Kidney capillary endothelial cell (primary cell): ENCODE data around the gene ABR.
A peak's percentile ranks its signal among the peaks of the same experiment; 100 is the strongest.
"Not testable (repeated sequence)": the region's sequence is repeated elsewhere in the genome, so short reads cannot be mapped to it uniquely, and the experiment has no call there.

Experiments
- DNase-seq: peaks from one replicate; pipeline ENCODE4 v3.0.0-alpha.2; 2018; ENCODE audit warnings: low spot score

Gene ABR

DNA sequence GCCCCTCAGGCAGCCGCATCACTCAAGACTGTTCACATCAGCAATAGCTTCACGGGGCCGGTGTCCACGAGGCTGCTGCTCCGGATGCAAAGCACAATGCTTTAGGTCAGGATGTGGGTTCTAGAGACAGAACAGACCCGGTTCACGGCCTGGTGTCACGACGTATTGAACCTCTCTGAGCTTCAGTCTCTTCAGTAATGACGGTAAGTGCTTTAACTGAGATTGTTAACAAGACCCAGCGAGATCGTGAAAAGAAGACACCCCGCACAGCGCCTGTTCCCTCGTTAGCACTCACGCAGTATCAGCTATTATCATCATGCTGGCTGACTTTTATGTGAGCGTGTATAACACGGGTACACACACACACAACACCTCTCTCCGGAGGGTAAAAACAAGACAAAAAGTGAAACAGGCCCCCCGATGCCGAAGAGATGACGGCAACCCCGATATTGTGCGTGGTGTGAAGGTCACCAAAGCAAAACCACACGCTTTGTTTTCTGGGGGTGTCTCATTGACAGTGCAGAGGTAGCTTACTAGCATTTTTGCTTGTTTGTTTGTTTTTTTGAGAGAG is 21.4 kb upstream of the ABR start:
- DNase-seq, result no peak

DNA sequence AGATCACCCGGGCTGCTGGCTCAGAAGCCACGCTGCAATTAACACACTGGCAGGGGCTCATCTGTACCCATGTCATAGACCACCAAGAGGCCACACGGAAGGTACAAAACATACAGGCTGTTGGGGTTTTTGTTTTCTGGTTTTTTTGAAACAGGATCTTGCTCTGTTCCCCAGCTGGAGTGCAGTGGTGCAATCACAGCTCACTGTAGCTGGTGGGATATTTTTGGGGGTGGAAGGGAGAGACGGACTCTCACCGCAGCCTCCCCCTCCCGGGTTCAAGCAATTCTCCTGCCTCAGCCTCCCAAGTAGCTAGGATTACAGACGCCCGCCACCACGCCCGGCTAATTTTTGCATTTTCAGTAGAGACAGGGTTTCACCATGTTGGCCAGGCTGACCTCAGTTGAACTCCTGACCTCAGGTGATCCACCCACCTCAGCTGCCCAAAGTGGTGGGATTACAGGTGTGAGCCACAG is 19.5 kb upstream of the ABR start:
- DNase-seq, result not testable (repeated sequence)

DNA sequence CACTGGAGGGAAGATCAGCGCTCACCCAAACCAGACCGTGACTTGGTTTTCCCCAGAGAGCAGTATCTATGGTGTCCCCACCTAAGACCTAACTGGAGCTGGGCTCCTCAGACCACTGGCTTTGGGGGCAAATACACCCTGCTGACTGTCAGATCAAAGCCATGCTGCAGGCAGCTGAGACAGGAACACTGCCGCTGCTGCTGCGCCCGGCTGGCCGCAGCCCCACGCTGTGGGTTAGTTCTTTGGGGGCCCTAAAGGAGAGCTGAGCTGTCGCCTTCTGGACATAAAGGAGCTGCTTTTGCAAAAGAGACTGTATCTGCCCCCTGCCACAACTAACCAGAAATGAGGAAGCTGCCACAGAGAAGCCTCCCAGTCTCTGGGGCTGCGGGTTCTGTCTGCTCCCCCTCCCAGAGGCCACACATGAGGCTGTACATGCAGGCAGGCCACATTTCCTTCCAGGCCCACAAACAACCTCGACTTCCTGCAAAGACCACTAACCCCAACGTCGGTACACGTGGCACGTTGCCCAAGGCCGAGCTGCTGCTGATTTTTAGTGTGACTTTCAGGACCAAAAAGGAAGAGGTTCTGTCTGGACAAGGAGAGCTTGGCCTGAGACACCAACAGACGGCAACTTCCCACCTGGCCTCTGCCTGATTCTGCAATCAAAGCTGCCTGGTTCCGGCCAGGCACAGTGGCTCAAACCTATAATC is 18.2 kb upstream of the ABR start:
- DNase-seq, result no peak

DNA sequence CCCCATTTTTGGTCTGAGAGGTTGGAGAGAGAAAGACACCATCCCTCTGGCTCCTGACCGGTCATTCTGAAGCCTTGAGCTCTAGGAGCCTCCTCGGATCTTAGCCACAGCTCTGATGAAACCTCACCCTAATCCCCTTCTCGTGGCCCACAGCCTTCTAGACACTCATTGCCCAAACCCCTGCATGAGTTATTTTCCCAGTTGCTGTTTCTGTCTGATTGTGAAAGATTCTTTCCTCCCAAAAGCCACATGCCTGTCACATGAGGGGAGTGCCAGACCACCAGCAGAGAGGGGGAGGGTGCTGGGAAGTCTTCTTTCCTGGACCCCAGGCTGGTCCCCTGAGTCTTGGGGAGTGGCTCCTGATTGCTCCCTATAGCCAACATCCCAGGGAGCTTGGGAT is 17.6 kb upstream of the ABR start:
- DNase-seq, result no peak

DNA sequence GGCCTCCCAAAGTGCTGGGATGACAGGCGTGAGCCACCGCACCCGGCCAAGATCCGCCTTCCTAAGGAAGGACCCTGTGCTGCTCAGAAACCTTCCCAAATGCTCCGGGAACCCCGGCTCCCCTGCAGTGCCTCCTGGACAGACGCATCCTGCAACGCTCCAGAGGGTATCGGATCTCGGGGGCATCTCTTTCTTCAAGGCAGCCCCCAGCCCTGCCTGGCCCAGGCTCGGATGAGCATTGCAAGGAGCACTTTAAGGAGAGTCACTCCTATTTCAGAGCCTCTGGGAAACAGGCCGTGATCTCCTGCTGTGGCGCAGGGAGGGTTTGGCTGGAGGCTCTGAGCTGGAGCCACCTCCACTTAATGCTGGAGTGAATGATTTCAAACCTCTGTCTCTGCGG is 17.2 kb upstream of the ABR start:
- DNase-seq, result no peak

DNA sequence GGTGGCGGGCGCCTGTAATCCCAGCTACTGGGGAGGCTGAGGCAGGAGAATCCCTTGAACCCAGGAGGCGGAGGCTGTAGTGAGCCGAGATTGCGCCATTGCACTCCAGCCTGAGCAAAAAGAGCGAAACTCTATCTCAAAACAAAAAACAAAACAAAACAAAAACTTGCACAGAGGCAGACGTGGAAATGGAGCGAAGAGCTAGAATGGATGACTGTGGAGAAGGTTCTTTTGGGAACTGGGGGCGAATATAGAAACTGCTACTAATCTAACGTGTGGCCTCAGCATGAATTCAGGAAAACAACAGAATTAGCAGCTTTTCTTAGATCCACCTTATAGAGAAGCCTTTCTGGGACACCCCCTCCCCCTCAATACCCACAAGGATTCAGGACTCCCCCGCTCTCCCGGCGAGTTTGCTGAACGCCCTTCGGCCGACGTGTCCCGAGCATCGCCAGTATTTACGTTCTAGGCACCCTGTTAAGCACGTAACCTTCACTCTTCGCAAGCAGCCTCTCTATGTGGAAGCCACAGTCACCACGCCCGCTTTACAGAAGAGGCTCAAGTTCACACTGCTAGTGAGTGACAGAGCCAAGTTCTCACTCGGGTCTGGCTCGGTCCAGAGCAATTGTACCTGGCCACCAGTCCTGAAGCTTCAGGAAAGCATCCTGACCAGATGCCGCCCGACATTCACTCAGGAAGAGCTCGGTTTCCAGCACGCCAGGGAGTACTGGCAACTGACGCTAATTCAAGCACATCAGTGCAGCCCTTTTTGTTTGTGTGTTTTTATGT is 13.3 kb upstream of the ABR start:
- no peak for DNase-seq

DNA sequence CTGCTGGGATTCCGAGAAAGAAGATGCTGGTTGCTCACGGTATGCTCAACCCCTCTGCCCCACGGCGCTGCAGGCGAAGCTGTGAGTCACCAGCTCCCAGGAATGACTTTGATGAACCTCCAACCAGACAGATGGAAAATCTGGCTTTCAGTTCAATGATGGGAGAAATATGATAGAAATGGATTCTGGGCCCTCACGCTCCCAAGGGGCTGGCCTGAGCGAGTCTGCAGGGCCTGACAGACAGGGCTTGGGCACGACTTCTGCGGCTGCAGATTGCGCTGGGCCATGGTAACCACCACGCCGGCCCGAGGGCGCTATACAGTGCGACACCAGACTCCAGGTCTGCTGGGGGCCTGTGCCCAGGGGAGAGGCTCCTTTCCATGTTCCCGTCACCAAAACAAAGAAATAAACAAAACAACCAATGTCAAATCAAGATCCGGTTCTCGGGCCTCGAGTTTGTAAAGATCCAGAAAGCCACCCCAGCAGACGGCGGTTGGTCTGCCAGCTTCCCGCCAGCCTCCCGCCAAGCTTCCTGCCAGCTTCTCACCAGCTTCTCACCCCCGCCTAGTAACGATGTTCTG is 11.1 kb upstream of the ABR start:
- DNase-seq, result no peak

DNA sequence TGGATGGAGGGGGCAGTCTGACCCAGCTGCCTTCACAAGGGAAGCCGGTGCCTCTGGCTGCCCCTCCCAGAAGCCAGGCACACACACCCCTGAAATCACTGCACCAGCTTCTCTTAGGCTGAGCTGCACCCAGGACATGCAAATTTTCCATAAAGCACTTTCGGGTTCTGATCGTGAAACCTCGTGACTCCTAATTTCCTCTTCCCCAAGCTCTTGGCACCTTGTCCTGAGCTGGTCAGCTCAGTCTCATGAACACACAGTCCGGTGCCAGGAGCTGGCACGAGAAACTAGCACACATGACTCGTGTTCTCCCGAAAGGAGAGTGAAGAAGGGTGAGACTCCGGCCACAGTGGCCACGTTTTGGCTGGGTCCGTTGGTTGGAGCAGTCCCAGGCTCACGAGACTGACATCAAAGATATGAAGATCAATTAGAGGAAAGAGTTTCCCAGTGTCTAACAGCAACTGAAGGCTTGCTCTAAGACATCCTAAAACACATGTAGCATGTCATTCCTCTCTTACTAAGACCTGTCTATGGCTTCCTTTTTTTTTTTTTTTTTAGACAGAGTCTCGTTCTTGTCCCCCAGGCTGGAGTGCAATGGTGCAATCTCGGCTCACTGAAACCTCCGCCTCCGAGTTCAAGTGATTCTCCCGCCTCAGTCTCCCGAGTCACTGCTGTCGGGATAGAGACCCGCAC is 9.2 kb upstream of the ABR start:
- no peak for DNase-seq

DNA sequence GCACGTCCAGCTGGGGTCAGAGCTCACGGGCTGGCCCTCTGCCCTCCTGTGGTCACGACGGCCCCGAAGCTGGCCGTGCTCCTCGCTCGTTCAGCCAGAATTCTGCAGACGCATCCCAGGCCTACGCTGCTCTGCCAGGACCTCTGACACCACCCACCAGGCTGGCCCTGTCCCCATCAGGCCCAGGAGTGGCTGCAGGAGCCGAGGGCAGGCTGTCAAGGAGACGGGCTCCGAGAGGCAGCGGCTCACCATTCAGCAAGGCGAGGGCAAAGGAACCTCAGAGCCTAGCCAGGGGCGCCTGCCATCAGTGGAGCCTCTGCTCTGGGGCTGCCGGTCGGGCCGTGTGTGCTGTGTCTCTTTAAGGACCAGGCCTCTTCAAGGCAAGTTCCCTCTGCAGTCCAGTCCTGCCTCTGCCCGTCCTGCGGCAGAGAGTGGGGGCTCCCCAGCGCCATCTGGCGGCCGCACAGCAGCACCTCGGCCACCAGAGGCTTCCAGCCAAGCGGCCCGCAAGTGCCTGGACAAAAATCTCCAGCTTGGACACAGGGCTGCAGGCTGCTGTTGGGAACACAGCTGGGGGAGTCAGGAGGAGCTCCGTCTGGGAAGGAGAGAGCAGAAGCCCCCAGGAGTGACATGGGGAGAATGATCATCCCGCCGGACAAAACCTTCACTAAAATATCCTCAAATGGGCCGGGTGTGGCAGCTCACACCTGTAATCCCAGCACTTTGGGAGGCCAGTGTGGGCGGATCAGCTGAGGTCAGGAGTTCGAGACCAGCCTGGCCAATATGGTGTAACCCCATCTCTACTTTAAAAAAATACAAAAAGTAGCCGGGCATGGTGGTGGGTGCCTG is 7.4 kb upstream of the ABR start:
- DNase-seq, result peak; percentile 83

DNA sequence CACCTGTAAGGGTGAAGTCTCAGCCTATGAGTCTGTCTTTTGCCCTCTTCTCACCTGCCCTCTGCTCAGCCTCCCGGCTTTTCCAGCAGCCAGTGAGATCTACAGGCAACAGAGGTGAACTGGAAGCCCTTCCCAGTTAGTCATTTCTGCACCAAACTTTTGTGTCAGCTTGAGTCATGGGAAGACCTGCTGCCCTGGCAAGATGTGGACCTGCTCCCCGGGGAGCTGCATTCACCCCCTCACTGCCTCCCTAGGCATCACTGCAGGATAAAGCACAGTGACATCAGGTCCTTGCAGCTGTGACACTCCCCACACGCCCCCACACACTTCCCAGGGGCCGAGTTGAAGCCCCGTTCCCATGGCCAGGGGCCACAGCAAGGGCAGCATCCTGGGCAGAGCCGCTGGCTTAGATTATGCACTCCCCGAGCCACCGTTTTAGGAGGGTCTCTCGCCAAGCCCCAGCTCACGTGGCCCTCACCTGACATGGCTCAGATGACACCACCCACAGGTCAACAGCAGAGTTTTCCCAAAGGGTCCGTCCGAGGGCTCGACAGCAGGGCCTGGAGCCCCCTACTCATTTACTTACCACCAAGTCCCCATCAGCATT is 6.5 kb upstream of the ABR start:
- DNase-seq, result peak; percentile 42

DNA sequence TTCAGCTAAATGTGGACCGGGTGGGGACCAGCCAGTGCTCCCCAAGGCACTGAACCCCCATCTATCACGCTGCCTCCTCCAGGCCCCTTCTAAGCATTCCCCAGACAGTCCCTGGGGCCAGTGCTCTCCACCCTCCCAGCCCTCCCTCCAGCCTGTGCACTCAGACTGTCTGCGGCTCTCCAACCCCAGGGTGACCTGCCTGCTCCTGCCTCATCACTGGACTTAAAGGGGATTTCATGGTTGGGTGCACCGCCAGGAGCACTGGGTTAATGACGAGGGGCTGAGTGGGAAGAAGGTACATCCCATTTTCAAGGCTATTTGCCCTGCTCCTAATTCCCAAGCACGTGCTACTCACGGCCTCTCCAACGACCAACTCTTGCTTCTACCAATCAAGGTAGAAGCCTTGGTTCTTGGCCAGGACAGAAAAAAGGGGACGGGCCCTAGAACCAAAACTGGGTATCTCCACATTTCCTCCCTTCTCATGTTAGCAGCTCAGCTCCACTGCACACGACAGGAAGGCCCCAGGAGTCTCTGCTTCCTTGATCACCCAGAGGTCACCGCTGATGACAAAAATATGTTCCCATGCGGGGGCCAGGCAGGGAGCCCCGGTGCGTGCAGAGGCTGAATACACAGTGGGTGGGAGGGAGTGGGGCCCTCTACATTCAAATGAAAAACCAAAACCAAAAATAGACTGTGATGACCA is 3.5 kb upstream of the ABR start:
- no peak for DNase-seq

DNA sequence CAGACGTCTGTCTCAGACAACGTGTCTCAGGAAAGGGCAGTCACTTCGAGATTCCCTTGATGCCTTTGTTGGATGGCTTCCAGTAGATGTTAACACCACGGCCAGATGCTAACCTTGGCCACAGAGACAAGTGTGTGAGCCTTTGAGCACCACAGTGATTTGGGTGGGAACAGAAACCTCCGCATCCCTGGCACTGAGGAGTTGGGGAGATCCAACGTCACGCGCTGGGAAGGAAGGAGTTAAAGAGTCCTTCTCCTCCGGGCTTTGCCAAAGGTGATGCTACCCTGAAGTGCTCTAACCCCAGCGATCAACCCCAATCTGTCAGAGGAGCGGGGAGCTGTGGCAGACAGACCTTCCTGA is 3.0 kb upstream of the ABR start:
- DNase-seq, result no peak

DNA sequence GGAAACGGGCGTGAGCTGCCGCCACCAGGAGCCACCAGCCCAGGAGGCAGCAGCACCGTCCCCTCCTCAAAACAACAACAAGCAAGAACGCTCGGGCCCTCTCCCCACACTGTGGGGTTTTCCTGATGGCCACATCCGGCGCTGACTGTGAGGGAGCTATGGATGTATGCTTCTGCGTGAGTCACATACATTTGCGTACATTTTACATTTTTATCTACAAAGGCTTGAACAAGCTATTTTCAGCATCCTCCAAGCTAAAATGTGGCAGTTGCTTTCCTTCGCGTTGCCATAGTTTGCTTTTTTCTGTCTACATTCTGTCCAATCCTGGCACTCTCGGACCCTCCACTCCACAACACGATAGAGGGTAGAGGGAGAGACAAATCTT is 2.0 kb upstream of the ABR start:
- no peak for DNase-seq

DNA sequence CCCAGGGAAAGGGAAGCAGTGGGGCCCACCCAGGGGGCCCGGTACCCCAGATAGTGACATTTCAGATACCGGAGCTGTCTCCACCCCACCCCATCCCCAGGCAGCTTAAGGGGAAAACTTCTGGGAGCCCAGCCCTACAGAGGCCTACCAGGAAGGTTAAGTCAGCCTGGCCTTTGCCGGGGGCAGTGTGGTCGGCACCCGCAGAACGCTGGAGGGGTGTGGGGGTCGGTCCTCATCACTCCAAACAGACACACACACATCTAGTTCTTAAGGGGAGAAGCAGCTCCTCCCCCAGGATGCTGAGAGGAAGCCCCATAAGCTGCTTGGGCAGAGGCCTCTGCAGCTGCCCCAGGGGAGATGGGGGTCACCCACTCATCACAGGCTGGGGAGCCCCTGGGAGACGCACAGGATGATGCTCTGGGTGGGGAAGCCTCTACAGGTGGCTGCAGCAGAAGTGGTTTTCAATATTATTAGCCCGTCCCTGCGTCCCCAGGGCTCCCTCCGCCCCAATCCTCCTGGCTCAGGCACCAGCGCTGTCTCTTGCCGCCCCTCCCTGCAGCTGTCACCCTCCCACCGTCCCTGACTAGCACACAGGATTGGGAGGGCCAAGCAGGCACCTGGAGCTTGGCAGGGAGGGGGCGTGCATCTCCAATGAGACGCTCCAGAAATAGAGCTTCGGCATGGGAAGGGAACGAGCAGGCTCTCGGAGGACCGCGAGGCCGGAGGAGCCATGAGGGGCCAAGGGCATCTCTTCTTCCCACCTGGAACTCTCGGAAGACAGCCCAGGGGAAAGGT is 1.4 kb upstream of the ABR start:
- DNase-seq, result no peak

DNA sequence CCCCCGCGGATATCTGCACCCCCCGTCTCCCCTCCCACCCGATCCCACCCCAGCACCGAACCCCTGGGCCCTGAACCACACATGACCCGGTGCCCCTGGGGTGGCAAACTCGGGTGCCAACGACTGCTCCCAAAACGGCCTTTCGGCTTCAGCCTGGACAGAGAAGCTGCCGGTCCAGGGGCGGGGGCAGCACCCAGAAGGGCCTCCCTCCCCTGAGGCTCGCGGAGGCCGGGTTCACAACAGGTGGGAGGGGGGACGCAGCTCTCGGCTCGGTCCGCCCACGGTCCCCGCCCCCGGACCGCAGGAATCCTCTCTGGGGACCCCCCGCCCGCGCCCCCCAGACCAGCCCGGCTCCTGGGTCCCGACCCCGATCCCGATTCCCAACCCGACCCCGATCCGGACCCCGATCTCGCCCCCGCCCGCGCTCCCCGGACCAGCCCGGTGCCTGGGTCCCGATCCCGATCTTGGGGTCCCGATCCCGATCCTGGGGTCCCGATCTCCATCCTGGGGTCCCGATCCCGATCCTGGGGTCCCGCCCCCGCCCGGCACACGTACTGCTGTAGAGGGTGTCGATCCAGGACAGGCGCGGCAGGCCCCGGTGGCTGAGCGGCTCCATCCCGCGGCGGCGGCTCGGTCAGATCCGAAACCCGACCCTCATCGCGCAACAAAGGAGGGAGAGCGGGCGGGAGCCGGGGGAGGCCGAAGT is 516 bp downstream of the ABR start:
- DNase-seq, result no peak

DNA sequence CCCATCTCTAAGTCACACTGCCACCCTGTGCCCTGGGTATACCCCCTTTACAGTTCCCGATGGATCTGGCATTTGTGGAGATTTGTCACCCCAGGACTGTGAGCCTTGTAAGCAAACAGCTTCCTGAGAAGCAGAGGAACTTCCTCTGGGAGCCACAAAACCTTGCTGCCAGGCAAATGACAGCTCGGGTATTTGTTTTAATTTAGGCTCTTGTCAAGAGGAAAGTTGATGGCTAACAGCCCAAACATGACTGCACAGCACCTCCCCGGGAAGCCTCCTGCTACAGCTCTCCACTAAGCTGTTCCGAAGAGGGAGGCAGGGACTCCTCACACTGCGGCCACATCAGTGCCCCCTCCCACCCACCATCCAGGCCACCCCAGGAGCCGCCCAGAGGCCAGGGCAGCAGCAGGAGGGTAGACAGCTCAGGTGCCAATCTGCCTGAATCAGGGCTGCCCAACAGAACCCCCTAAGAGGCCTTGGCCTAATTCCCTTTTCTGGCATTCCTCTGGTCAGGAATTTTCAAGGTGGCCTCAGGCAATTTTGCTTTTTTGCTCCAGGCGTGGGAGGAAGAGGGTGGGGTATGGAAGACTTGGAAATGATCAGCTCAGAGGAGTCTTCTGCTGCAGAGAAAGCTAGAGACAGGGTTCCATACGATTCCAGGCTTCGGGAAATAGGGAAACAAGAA is 2.6 kb downstream of the ABR start:
- no peak for DNase-seq

DNA sequence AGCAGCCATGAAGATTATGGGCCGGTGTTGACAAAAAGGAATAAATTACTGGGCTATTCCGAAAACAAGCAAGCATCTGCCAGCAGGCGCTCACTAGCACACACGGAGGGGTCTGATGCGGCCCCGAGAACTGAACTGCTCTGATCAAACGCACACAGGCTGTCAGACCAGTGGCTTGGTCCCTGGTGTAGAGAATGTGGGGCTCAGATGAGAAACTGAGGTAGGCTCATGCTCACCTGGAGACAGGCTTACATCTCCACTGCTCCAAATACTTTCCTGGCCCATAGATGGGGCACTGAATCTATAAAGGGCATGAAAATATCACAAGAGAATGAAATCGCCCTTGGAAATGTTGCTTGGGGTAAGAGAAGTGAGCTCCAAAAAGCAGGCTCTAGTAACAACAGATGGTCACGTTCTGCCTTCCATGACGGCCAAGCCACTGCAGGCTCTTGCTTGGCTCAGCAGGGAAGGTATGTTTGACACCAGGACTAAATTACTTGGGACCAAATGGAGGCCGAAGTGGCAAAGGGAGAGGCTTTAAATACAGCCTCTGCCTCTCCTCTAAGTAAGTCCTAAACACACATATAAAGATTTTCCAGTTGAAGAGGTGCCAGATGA is 5.4 kb downstream of the ABR start:
- DNase-seq, result no peak
